SK-N-SH treated with all-trans-retinoic acid at 6 μM for 48 hours (cell line): ENCODE measurements around the gene COX14.

Experiments
- ATAC-seq: fragments of 200-7000 bp; cut with Tn5 transposase; 3 replicates; pipeline ENCODE4 v1.9.1; 2020; ENCODE audit warnings: mild to moderate bottlenecking, moderate library complexity
- ARNTL ChIP-seq: fragments of 450-650 bp; formaldehyde crosslinking; IDR thresholded peaks from 2 replicates; pipeline ENCODE4 v1.5.0; 2020; ENCODE audit warnings: low read depth, mild to moderate bottlenecking, moderate library complexity, borderline replicate concordance
- BACH2 ChIP-seq: fragments of 250-450 bp; sonication (Bioruptor Pico); IDR thresholded peaks from 2 replicates; pipeline ENCODE4 v1.9.0; 2021; ENCODE audit warnings: mild to moderate bottlenecking, borderline replicate concordance
- CSDC2 ChIP-seq: fragments of 250-450 bp; sonication (Bioruptor Pico); IDR thresholded peaks from 2 replicates; pipeline ENCODE4 v1.5.0; 2020; ENCODE audit warnings: mild to moderate bottlenecking, moderate library complexity
- CSRNP3 ChIP-seq: fragments of 250-450 bp; sonication (Bioruptor Pico); IDR thresholded peaks from 2 replicates; pipeline ENCODE4 v1.5.1; 2021; ENCODE audit warnings: mild to moderate bottlenecking, moderate library complexity
- ESRRG ChIP-seq: fragments of 250-450 bp; sonication (Bioruptor Pico); IDR thresholded peaks from 2 replicates; pipeline ENCODE4 v1.6.1; 2021; ENCODE audit warnings: mild to moderate bottlenecking
- GLIS3 ChIP-seq: fragments of 250-450 bp; sonication (Bioruptor Pico); IDR thresholded peaks from 2 replicates; pipeline ENCODE4 v1.5.0; 2020; ENCODE audit warnings: mild to moderate bottlenecking, moderate library complexity
- PATZ1 ChIP-seq: fragments of 250-450 bp; sonication (Bioruptor Pico); IDR thresholded peaks from 2 replicates; pipeline ENCODE4 v1.8.0; 2020; ENCODE audit warnings: mild to moderate bottlenecking, moderate library complexity, borderline replicate concordance
- POU6F1 ChIP-seq: fragments of 250-450 bp; sonication (Bioruptor Pico); IDR thresholded peaks from 2 replicates; pipeline ENCODE4 v1.8.0; 2021; ENCODE audit warnings: low read depth, mild to moderate bottlenecking, moderate library complexity, borderline replicate concordance
- PPARA ChIP-seq: fragments of 250-450 bp; sonication (Bioruptor Pico); IDR thresholded peaks from 2 replicates; pipeline ENCODE4 v1.5.0; 2020; ENCODE audit warnings: mild to moderate bottlenecking, borderline replicate concordance
- RARB ChIP-seq: fragments of 250-450 bp; sonication (Bioruptor Pico); IDR thresholded peaks from 2 replicates; pipeline ENCODE4 v1.8.0; 2021; ENCODE audit warnings: mild to moderate bottlenecking, moderate library complexity
- SNAI2 ChIP-seq: fragments of 250-450 bp; sonication (Bioruptor Pico); IDR thresholded peaks from 2 replicates; pipeline ENCODE4 v1.5.0; 2020; ENCODE audit warnings: mild to moderate bottlenecking, moderate library complexity
- TCF4 ChIP-seq: fragments of 250-450 bp; sonication (Bioruptor Pico); IDR thresholded peaks from 2 replicates; pipeline ENCODE4 v1.8.0; 2021; ENCODE audit warnings: mild to moderate bottlenecking, moderate library complexity, borderline replicate concordance
- TOX ChIP-seq: fragments of 250-450 bp; sonication (Bioruptor Pico); IDR thresholded peaks from 2 replicates; pipeline ENCODE4 v1.8.0; 2021; ENCODE audit warnings: mild to moderate bottlenecking, moderate library complexity, borderline replicate concordance
- ZC3H10 ChIP-seq: fragments of 250-450 bp; sonication (Bioruptor Pico); IDR thresholded peaks from 2 replicates; pipeline ENCODE4 v1.5.1; 2021; ENCODE audit warnings: mild to moderate bottlenecking, moderate library complexity
- ZFP30 ChIP-seq: fragments of 450-650 bp; formaldehyde crosslinking; IDR thresholded peaks from 2 replicates; pipeline ENCODE4 v1.5.0; 2022; ENCODE audit warnings: mild to moderate bottlenecking, moderate library complexity
- ZNF70 ChIP-seq: fragments of 450-650 bp; formaldehyde crosslinking; IDR thresholded peaks from 2 replicates; pipeline ENCODE4 v1.5.0; 2020; ENCODE audit warnings: mild to moderate bottlenecking, moderate library complexity
- ZNF8 ChIP-seq: fragments of 450-650 bp; formaldehyde crosslinking; IDR thresholded peaks from 2 replicates; pipeline ENCODE4 v1.5.0; 2020; ENCODE audit warnings: mild to moderate bottlenecking, moderate library complexity
- TF ChIP-seq, protein P1 (sequence below): fragments of 250-450 bp; sonication (Bioruptor Pico); IDR thresholded peaks from 2 replicates; pipeline ENCODE4 v1.5.1; 2020; ENCODE audit warnings: low read depth, mild to moderate bottlenecking, moderate library complexity
- TF ChIP-seq, protein P2 (sequence below): fragments of 250-450 bp; sonication (Bioruptor Pico); IDR thresholded peaks from 2 replicates; pipeline ENCODE4 v1.5.0; 2020; ENCODE audit warnings: mild to moderate bottlenecking, moderate library complexity

COX14 gene

GRCh38 chr12:50162230-50162629, 50.2 kb downstream of the COX14 start:
- TF ChIP-seq, protein P1, sequence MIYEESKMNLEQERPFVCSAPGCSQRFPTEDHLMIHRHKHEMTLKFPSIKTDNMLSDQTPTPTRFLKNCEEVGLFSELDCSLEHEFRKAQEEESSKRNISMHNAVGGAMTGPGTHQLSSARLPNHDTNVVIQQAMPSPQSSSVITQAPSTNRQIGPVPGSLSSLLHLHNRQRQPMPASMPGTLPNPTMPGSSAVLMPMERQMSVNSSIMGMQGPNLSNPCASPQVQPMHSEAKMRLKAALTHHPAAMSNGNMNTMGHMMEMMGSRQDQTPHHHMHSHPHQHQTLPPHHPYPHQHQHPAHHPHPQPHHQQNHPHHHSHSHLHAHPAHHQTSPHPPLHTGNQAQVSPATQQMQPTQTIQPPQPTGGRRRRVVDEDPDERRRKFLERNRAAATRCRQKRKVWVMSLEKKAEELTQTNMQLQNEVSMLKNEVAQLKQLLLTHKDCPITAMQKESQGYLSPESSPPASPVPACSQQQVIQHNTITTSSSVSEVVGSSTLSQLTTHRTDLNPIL (CRISPR knock-in tag), result no peak
- no peak for TF ChIP-seq BACH2 (CRISPR knock-in tag)
- no peak for TF ChIP-seq ZC3H10 (CRISPR knock-in tag)
- no peak for TF ChIP-seq TCF4 (CRISPR knock-in tag)
- TF ChIP-seq RARB (CRISPR knock-in tag), result no peak
- TF ChIP-seq PATZ1 (CRISPR knock-in tag), result no peak
- no peak for TF ChIP-seq TOX (CRISPR knock-in tag)
- no peak for TF ChIP-seq CSRNP3 (CRISPR knock-in tag)
- no peak for TF ChIP-seq GLIS3 (CRISPR knock-in tag)
- TF ChIP-seq, protein P2, sequence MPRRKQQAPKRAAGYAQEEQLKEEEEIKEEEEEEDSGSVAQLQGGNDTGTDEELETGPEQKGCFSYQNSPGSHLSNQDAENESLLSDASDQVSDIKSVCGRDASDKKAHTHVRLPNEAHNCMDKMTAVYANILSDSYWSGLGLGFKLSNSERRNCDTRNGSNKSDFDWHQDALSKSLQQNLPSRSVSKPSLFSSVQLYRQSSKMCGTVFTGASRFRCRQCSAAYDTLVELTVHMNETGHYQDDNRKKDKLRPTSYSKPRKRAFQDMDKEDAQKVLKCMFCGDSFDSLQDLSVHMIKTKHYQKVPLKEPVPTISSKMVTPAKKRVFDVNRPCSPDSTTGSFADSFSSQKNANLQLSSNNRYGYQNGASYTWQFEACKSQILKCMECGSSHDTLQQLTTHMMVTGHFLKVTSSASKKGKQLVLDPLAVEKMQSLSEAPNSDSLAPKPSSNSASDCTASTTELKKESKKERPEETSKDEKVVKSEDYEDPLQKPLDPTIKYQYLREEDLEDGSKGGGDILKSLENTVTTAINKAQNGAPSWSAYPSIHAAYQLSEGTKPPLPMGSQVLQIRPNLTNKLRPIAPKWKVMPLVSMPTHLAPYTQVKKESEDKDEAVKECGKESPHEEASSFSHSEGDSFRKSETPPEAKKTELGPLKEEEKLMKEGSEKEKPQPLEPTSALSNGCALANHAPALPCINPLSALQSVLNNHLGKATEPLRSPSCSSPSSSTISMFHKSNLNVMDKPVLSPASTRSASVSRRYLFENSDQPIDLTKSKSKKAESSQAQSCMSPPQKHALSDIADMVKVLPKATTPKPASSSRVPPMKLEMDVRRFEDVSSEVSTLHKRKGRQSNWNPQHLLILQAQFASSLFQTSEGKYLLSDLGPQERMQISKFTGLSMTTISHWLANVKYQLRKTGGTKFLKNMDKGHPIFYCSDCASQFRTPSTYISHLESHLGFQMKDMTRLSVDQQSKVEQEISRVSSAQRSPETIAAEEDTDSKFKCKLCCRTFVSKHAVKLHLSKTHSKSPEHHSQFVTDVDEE, result no peak
- no peak for ATAC-seq

DNA sequence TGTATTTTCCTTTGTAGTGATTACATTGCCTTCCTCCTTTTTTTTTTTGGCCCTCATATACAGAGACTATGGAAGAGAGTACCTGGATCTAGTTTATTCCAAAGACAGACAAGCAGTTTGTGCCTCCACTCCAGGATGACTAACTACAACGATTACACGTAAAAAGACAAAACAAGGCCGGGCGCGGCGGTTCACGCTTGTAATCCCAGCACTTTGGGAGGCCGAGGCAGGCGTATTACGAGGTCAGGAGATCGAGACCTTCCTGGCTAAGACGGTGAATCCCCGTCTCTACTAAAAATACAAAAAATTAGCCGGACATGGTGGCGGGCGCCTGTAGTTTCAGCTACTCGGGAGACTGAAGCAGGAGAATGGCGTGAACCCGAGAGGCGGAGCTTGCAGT, 52.9 kb downstream of the COX14 start:
- ATAC-seq, result no peak

More for the DNA sequence above, 52.9 kb downstream of the COX14 start:
- TF ChIP-seq ZFP30 (CRISPR knock-in tag) (no peak), TCF4 (CRISPR knock-in tag) (no peak), GLIS3 (CRISPR knock-in tag) (no peak), ZNF70 (CRISPR knock-in tag) (no peak), SNAI2 (CRISPR knock-in tag) (no peak), CSDC2 (CRISPR knock-in tag) (no peak), ZC3H10 (CRISPR knock-in tag) (no peak), ESRRG (CRISPR knock-in tag) (no peak), ZNF8 (no peak), PPARA (no peak), ARNTL (CRISPR knock-in tag) (no peak), POU6F1 (CRISPR knock-in tag) (no peak), TOX (CRISPR knock-in tag) (no peak), PATZ1 (CRISPR knock-in tag) (no peak)
- TF ChIP-seq, protein P2, result no peak
- TF ChIP-seq, protein P1 (CRISPR knock-in tag), result no peak
